Measurements from ENCODE around the gene SSMEM1. TPM values are rescaled to one million over a fixed set of nuclear protein-coding genes. Genes with fewer than 3 reads are reported as not detected.
"Not testable (repeated sequence)": the region's sequence is repeated elsewhere in the genome, so short reads cannot be mapped to it uniquely, and the experiment has no call there.

SSMEM1 gene
- total RNA-seq, 2 experiments from 2014 or later, result not detected

GRCh38 chr7:130240240-130240639 is 32.6 kb downstream of the SSMEM1 start:
- ChIA-PET CTCF (no interaction called here), POLR2A (no interaction called here)

GRCh38 chr7:130242198-130243014 is 34.7 kb downstream of the SSMEM1 start:
- ChIA-PET POLR2A (no interaction called here), CTCF (no interaction called here)

GRCh38 chr7:130243486-130243885 is 35.8 kb downstream of the SSMEM1 start:
- POLR2A ChIA-PET, result not testable (repeated sequence)

GRCh38 chr7:130246491-130246890 is 38.8 kb downstream of the SSMEM1 start:
- POLR2A ChIA-PET, result not testable (repeated sequence)

More at GRCh38 chr7:130243486-130243885, 35.8 kb downstream of the SSMEM1 start:
- CTCF ChIA-PET, result not testable (repeated sequence)

GRCh38 chr7:130248842-130249241 is 41.2 kb downstream of the SSMEM1 start:
- POLR2A ChIA-PET, CTCF ChIA-PET: not testable (repeated sequence)

More at GRCh38 chr7:130246491-130246890, 38.8 kb downstream of the SSMEM1 start:
- CTCF ChIA-PET, result interaction anchor here (0.6 kb wide), 1 partner anchor 190 kb away, joined by 3 read pairs; no protein-coding TSS in a partner anchor

GRCh38 chr7:130249626-130250025 is 42.0 kb downstream of the SSMEM1 start:
- POLR2A ChIA-PET, CTCF ChIA-PET: not testable (repeated sequence)

- POLR2A ChIA-PET, result no interaction called here
- CTCF ChIA-PET, result no interaction called here
Measured at GRCh38 chr7:130254555-130254954, 46.9 kb downstream of the SSMEM1 start.

GRCh38 chr7:130256704-130257103 is 49.0 kb downstream of the SSMEM1 start:
- ChIA-PET POLR2A (no interaction called here), CTCF (no interaction called here)

- POLR2A ChIA-PET, result no interaction called here
- CTCF ChIA-PET, result no interaction called here
Measured at GRCh38 chr7:130258494-130259078, 50.9 kb downstream of the SSMEM1 start.

GRCh38 chr7:130262448-130262847 is 54.8 kb downstream of the SSMEM1 start:
- ChIA-PET CTCF (interaction anchor here (0.6 kb wide), 1 partner anchor 1487 kb away, joined by 4 read pairs; no protein-coding TSS in a partner anchor), POLR2A (no interaction called here)

GRCh38 chr7:130263130-130263529 is 55.5 kb downstream of the SSMEM1 start:
- ChIA-PET POLR2A (no interaction called here), CTCF (no interaction called here)

Other genes starting within 250 kb of the SSMEM1 start
- gene ZC3HC1, start 156.5 kb upstream of the SSMEM1 start, total RNA-seq, result 10 to 100 TPM; 24.3 to 25.9 TPM
- gene KLHDC10, start 137.3 kb upstream of the SSMEM1 start, total RNA-seq, result 10 to 100 TPM; 17.9 TPM
- 10 to 100 TPM; 49.7 to 52.0 TPM for gene TMEM209, start 2.5 kb upstream of the SSMEM1 start, total RNA-seq
- not detected for gene CPA2, start 59.0 kb downstream of the SSMEM1 start, total RNA-seq
- gene CPA4, start 85.3 kb downstream of the SSMEM1 start, total RNA-seq, result not detected
- 1 to 10 TPM; 2.1 to 3.2 TPM for gene CPA5, start 137.0 kb downstream of the SSMEM1 start, total RNA-seq
- not detected for gene CPA1, start 172.6 kb downstream of the SSMEM1 start, total RNA-seq
- 10 to 100 TPM; 21.6 to 22.3 TPM for gene CEP41, start 233.2 kb downstream of the SSMEM1 start, total RNA-seq